A549 treated with Mapracorat at 1 μM for 4 hours (cell line): ENCODE measurements around the gene DNAJC24. TPM values are rescaled to one million over a fixed set of nuclear protein-coding genes. Genes with fewer than 3 reads are reported as not detected.

Source experiments
- total RNA-seq: library from RNA; stranded (reverse); fragments of 200-300 nt; extraction: Qiagen RNA extraction; gene quantifications from 5 replicates; pipeline ENCODE4 v1.2.3, GENCODE V29; 2022

The DNAJC24 gene
- total RNA-seq = 8.1 to 10.0 TPM (median 9.7 TPM) in 5 replicates

GRCh38 chr11:31369348-31370329 is at the start of gene DNAJC24, which contains the start of gene DCDC1:
TSS of gene DNAJC24 (plus strand) at chr11:31369860. CDS start at chr11:31370749, 889 bp downstream.
TSS of gene DCDC1 (minus strand) at chr11:31369739. CDS start at chr11:31328280, 41,459 bp downstream.

Other genes with a start within 250 kb of the DNAJC24 start
- 0.39 to 0.70 TPM (median 0.52 TPM) in 5 replicates for gene DCDC1, start 121 bp upstream of the DNAJC24 start, total RNA-seq
- 33.8 to 82.4 TPM (median 50.4 TPM) in 5 replicates for gene IMMP1L, start 139.8 kb downstream of the DNAJC24 start, total RNA-seq
- 7.1 to 9.0 TPM (median 8.0 TPM) in 5 replicates for gene ELP4, start 139.9 kb downstream of the DNAJC24 start, total RNA-seq